Stomach (tissue), 4 donors: ENCODE data around the gene VPS9D1.

ENCODE experiments used
- EP300 ChIP-seq: sonication (generic); formaldehyde crosslinking; IDR thresholded peaks from one replicate; pipeline ENCODE4 v1.6.1; 2017; ENCODE audit warnings: antibody characterized with exemption
- POLR2A ChIP-seq, 4 donors: fragments of 450-650 bp; IDR thresholded peaks; one replicate each; pipeline ENCODE4 v1.6.1; 2016; ENCODE audit warnings: antibody characterized with exemption in 4 of 4, control low read depth in 2 of 4, mild to moderate bottlenecking in 1 of 4, moderate library complexity in 1 of 4
- POLR2AphosphoS5 ChIP-seq, 3 donors: sonication (generic); formaldehyde crosslinking; IDR thresholded peaks; one replicate each; pipeline ENCODE4 v1.6.1; 2016; ENCODE audit warnings: antibody characterized with exemption in 3 of 3
- TF ChIP-seq, protein P1 (sequence below), 7 experiments: fragments of 450-650 bp in 4 of 7; fragments of 200-600 bp in 3 of 7; sonication (generic) in 3 of 7; IDR thresholded peaks; one replicate each; pipeline ENCODE4 v1.5.1; 2016 to 2019; ENCODE audit warnings: antibody characterized with exemption in 7 of 7, control low read depth in 2 of 7, mild to moderate bottlenecking in 1 of 7

- TF ChIP-seq, protein P1, sequence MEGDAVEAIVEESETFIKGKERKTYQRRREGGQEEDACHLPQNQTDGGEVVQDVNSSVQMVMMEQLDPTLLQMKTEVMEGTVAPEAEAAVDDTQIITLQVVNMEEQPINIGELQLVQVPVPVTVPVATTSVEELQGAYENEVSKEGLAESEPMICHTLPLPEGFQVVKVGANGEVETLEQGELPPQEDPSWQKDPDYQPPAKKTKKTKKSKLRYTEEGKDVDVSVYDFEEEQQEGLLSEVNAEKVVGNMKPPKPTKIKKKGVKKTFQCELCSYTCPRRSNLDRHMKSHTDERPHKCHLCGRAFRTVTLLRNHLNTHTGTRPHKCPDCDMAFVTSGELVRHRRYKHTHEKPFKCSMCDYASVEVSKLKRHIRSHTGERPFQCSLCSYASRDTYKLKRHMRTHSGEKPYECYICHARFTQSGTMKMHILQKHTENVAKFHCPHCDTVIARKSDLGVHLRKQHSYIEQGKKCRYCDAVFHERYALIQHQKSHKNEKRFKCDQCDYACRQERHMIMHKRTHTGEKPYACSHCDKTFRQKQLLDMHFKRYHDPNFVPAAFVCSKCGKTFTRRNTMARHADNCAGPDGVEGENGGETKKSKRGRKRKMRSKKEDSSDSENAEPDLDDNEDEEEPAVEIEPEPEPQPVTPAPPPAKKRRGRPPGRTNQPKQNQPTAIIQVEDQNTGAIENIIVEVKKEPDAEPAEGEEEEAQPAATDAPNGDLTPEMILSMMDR (IDR thresholded peaks at IDR 0.05) = no peak
- TF ChIP-seq POLR2A (IDR thresholded peaks at IDR 0.05) (no peak), EP300 (no peak), POLR2AphosphoS5 (IDR thresholded peaks at IDR 0.05) (no peak)
Observed at GRCh38 chr16:89672177-89672941, 48.3 kb downstream of the VPS9D1 start.
